A549 treated with AZD9567 at 1 μM for 4 hours (cell line): ENCODE data around the gene MYH16. TPM values are rescaled to one million over a fixed set of nuclear protein-coding genes. Genes with fewer than 3 reads are reported as not detected.

Experiments used
- total RNA-seq: library from RNA; stranded (reverse); fragments of 200-300 nt; extraction: Qiagen RNA extraction; gene quantifications from 5 replicates; pipeline ENCODE4 v1.2.3, GENCODE V29; 2022; ENCODE audit not compliant: insufficient read depth

Gene MYH16
- 0.24 to 8.2 TPM (median 0.34 TPM) in 5 replicates for total RNA-seq

GRCh38 chr7:99272476-99273045 lies at the start of gene MYH16:
Gene MYH16, plus strand, starts transcription at chr7:99272839.

DNA sequence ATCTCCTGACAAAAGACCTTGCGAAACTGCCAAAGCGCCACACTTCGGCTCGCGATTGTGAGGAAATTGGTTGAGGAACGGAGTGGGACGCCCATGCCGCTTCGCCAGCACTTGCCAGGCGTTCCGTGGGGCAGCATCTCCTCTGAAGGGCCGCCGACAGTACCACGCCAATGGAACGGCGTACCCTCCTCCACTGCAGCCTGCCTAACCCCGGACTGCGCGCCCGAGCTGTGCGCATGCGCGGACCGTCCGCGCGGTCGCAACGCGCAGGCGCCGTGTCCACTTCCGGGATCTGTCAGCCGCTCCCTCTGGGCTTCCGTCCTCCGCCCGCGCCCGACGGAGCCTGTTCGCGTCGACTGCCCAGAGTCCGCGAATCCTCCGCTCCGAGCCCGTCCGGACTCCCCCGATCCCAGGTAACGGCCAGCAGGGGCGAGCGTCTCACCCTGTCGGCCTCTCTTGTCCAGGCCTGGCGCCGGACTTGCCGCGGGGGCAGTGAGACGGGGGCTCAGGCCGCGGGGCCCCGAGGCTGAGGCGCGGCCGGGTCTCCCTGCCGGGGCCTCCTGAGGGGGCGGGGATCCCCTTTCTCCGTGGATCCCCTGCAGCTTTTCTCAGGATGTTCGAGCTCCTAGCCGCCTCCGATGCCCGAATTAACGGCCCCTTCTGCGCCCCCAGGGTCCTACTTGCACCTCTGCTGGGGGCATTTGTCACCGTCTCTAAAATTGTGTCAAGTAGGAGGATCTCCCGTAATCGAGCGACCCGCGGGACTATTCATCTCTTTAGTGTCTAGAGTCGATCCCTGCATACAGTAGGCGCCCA lies 53.2 kb downstream of the MYH16 start, which contains the start of gene ARPC1A:
Gene ARPC1A, plus strand, starts transcription at position 307 of the 816 bp plus-strand sequence. CDS start 7,456 bp downstream, outside the sequence.

Other genes starting within 250 kb of the MYH16 start
- gene SMURF1, start 128.7 kb upstream of the MYH16 start, total RNA-seq: 19.9 to 23.7 TPM (median 23.4 TPM) in 5 replicates
- 0.80 to 1.3 TPM (median 1.1 TPM) in 4 of 5 replicates, not detected in the other for gene KPNA7, start 64.7 kb upstream of the MYH16 start, total RNA-seq
- gene ARPC1A, start 53.1 kb downstream of the MYH16 start, total RNA-seq: 107 to 127 TPM (median 123 TPM) in 5 replicates
- 287 to 303 TPM (median 288 TPM) in 5 replicates for gene ARPC1B, start 101.9 kb downstream of the MYH16 start, total RNA-seq
- gene PDAP1, start 135.8 kb downstream of the MYH16 start, total RNA-seq: 152 to 187 TPM (median 175 TPM) in 5 replicates
- gene BUD31, start 136.1 kb downstream of the MYH16 start, total RNA-seq: 131 to 157 TPM (median 151 TPM) in 5 replicates
- 6.5 to 10.9 TPM (median 6.6 TPM) in 5 replicates for gene PTCD1, start 166.0 kb downstream of the MYH16 start, total RNA-seq
- 40.4 to 49.9 TPM (median 47.9 TPM) in 5 replicates for gene CPSF4, start 166.1 kb downstream of the MYH16 start, total RNA-seq
- 912 to 1,062 TPM (median 917 TPM) in 5 replicates for gene ATP5MF, start 193.3 kb downstream of the MYH16 start, total RNA-seq
- gene ZNF789, start 200.1 kb downstream of the MYH16 start, total RNA-seq: 8.0 to 13.8 TPM (median 9.2 TPM) in 5 replicates
- gene ZNF394, start 227.4 kb downstream of the MYH16 start, total RNA-seq: 17.4 to 20.4 TPM (median 18.1 TPM) in 5 replicates
- gene ZKSCAN5, start 231.8 kb downstream of the MYH16 start, total RNA-seq: 8.6 to 12.6 TPM (median 9.5 TPM) in 5 replicates